Mammary epithelial cell (primary cell): Measurements from ENCODE around the gene TREH.

ENCODE experiments used
- CTCF ChIP-seq, 2 donors: IDR thresholded peaks in 1 of 2; conservative IDR thresholded peaks in 1 of 2; 2 replicates each; pipeline ENCODE4 v1.5.1; 2011 to 2012; ENCODE audit warnings: inconsistent platforms in 2 of 2, low read length in 2 of 2, mild to moderate bottlenecking in 2 of 2, control low read depth in 1 of 2, low read depth in 1 of 2; ENCODE audit not compliant: insufficient read depth in 1 of 2; ENCODE audit errors: extremely low read depth in 1 of 2
- EZH2 ChIP-seq: IDR thresholded peaks from 2 replicates; pipeline ENCODE4 v1.6.1; 2012; ENCODE audit warnings: low read length, inconsistent platforms, borderline replicate concordance

GRCh38 chr11:118663381-118663780, 16.1 kb downstream of the TREH start:
- TF ChIP-seq CTCF (conservative IDR thresholded peaks at IDR 0.05 in 1 of 2, IDR thresholded peaks at IDR 0.05 in 1 of 2; ENCODE audit: extremely low read depth in 1 of 2, insufficient read depth in 1 of 2, low read depth in 1 of 2, low read length in 2 of 2) (no peak), EZH2 (no peak)
